GM18951 (cell line): ENCODE results near the gene DPF3.

Source experiments
- POLR2A ChIP-seq: IDR thresholded peaks from 4 replicates; pipeline ENCODE4 v1.6.1; 2011; ENCODE audit warnings: mild to moderate bottlenecking; ENCODE audit not compliant: insufficient read length, insufficient read depth; ENCODE audit errors: extremely low read depth
- in situ Hi-C: fragments of 300-500 bp; cut with MboI; formaldehyde crosslinking; loops from one replicate; pipeline ENCODE4 v1.12.0; 2022; ENCODE audit warnings: low sequenced_read_pairs, mixed read lengths, inconsistent platforms; ENCODE audit not compliant: unreplicated experiment

DPF3 gene

DNA sequence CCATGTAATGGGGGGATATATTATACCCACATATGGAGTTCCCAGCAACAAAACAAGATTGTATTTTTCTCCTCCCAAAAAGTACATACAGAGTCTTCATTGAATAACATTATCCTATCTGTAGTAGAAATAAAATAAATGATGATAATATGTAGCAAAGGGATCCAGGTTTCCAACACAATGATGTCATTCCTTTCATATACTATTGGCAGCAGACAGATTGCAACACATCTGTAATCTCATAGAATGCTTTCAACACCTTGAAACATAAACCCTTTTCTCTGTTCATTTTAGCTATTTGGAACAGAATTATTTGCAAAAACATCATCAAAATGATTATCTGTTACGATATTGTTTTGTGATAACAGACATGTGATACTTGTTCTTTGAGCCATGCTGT, 317.6 kb downstream of the DPF3 start:
- TF ChIP-seq POLR2A = no peak

GRCh38 chr14:72574715-72575114, 319.2 kb downstream of the DPF3 start:
- no peak for TF ChIP-seq POLR2A
- in situ Hi-C loops = no loop called here

More for the DNA sequence above, 317.6 kb downstream of the DPF3 start:
- in situ Hi-C loops = no loop called here

DNA sequence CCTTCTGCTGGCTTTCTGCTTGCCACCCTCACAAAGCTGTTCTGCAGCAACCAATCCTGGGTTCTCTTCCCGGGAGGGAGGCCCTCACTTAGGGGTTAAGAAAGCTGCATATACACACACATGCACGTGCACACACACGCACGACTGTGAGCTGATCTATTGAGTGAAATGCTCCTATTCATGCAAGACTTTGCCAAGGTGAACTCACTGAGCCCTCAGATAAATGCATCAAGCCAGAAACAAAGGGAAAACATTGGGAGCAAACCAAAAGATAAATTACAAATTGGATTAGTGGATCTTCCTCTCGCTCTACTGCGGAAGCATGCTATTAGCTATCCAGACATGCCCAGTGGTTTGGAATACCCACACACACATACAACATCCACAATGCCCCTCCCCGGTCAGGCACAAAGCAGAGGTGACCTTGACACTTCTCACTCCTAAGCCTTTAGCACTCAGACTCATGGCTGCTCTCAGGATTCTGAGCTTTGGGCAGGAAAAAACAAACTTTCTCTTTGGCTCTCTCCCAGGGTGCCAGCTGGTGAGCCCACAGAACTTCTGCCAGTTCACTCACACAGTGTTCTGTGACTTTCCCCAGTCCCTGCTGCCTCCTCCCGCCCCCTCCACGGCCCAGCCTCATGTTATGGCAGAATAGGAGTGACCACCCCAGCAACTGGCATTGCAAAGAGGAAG, 320.0 kb downstream of the DPF3 start:
- TF ChIP-seq POLR2A = no peak
- in situ Hi-C loops = no loop called here
